DMS53 (cell line): Measurements from ENCODE around the gene CHCT1.

Experiments
- DNase-seq: peaks from one replicate; lab custom pipeline; 2025; lab: John Stamatoyannopoulos, UW

CHCT1 gene

GRCh38 chr17:60442271-60443173 is 20.2 kb downstream of the CHCT1 start:
- no peak for DNase-seq

GRCh38 chr17:60443713-60444112 is 21.4 kb downstream of the CHCT1 start:
- DNase-seq: no peak

- DNase-seq: no peak
Measured at GRCh38 chr17:60445144-60445543, 22.9 kb downstream of the CHCT1 start.

GRCh38 chr17:60447375-60447774 is 25.1 kb downstream of the CHCT1 start:
- no peak for DNase-seq

- DNase-seq: no peak
Measured at GRCh38 chr17:60451071-60451470, 28.8 kb downstream of the CHCT1 start.

GRCh38 chr17:60451965-60452364 is 29.7 kb downstream of the CHCT1 start:
- DNase-seq: no peak

- DNase-seq: no peak
Measured at GRCh38 chr17:60455378-60455777, 33.1 kb downstream of the CHCT1 start.

- no peak for DNase-seq
Measured at GRCh38 chr17:60457148-60457547, 34.9 kb downstream of the CHCT1 start.

GRCh38 chr17:60461584-60461983 is 39.3 kb downstream of the CHCT1 start:
- DNase-seq: no peak

- no peak for DNase-seq
Measured at GRCh38 chr17:60463157-60463835, 41.0 kb downstream of the CHCT1 start.

GRCh38 chr17:60464343-60464742 is 42.1 kb downstream of the CHCT1 start:
- DNase-seq: no peak

GRCh38 chr17:60468371-60468770 is 46.1 kb downstream of the CHCT1 start:
- DNase-seq: no peak

- DNase-seq: peak; percentile 6
Measured at GRCh38 chr17:60471451-60471850, 49.2 kb downstream of the CHCT1 start.

GRCh38 chr17:60472449-60472848 is 50.2 kb downstream of the CHCT1 start:
- no peak for DNase-seq

- no peak for DNase-seq
Measured at GRCh38 chr17:60473788-60474187, 51.5 kb downstream of the CHCT1 start.
